HS-27A (cell line): Measurements from ENCODE around the gene CCDC142.
"Not testable (repeated sequence)": the region's sequence is repeated elsewhere in the genome, so short reads cannot be mapped to it uniquely, and the experiment has no call there.

Source experiments
- DNase-seq: peaks from one replicate; pipeline ENCODE4 v3.0.0-alpha.2; 2012; ENCODE audit warnings: low read depth, missing footprints

CCDC142 gene

DNA sequence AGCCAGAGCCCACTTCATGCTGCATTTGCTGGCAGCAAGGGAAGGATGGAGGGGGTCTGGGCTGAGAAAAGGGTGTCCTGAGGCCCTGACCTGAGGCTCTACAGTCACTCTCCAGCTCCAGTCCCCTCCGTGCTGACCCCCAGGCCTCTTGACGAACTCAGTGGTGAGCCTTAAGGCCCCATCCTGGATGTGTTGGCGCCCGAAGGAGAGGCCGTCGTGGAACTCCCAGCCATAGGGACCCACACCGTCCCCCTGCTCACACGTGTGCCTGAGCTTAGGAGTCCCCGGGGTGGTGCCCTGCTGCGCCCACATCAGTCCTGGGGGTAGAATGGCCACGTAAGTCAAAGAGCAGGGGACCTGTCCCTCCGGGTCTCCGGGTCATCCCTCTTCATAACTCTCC lies 18.4 kb downstream of the CCDC142 start:
- no peak for DNase-seq

DNA sequence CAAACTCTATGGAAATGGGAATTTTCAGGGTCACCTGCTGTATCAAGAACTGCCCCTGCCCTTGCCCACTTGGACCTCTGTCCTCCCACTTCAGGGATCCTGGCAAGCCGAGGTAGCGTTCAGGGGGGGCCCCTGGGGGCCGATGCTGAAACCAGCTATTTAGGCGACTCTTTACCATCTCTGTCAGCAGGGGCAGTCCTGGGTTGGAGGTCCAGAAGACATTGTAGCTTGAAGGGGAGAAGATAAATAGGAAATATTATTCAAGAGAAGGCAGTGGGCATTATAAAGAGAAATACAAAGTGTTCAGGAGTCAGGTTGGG lies 20.1 kb downstream of the CCDC142 start:
- DNase-seq: no peak

DNA sequence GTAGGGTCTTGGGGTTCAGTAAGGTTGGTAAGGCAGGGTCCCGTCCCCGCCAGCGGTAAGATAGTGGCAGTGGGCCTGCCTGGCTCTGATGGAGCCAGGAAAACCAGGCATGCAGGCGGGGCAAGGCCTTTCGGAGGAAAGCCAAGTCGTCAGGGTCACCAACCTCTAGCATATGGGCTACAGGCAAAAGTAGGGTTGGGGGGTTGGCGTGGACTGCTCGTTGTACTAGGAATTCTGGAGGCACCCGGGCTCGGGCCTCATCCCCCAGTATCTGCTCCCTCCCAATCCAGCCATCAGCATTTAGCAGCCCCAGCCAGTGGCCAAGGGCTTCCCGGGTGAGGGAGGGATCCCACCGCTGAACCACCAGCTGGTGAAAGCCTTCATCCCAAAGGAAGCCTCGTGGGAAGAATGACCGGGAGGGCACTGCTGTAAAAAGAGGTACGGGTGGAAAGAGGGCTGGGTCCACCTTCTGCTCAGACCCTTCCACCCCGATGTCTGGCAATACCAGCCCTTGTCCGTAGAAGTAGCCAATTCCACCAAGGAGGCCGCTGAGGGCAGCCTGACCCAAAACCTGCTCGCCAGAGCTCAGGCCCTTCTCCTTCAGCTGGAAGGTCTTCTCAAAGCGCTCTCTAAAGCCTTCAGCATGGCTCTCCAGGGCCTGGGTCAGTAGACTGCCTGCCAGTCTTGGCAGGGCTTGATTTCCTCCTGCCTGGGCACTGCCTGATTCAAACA lies 20.6 kb downstream of the CCDC142 start:
- DNase-seq: no peak

DNA sequence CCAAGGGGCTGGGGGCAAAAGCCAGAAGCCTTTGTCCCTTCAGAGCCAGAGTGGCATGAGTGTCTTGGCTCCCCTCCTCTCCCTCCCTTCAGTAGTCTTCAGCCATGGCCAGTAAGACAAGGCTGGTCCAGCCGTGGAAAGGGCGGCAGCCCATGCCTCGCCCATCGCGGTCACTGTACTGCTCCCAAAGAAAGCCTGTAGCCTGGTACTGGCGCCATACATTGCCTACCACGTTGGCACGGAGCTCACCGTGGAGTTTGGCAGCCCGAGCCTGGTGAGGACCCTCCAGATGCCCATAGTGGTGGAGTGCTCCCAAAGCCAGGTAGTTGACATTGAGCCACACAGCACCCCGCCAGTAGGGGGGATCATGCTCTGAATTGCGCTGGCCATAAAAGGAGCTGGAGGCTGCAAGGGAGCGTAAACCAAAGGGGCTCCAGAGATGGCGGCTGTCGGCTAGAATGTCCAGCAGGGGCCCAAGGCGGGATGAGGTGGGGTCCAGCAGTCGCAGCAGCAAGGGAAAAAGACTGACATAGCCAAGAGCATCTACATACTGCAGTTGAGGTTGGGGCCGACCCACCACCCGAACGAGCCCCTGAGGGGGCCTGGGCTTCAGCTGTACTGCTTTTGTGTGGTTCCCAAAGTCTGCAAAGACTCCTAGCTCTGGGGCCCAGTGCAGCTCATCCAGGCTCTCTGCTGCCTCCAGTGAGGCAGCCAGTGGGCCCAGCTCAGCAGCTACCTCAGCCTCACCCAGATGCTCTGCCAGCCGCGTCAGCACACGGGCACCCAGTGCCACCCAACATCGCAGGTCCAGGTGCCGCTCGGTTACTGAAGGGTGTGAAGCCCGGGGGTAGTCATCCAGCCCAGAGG lies 21.4 kb downstream of the CCDC142 start:
- DNase-seq: no peak

DNA sequence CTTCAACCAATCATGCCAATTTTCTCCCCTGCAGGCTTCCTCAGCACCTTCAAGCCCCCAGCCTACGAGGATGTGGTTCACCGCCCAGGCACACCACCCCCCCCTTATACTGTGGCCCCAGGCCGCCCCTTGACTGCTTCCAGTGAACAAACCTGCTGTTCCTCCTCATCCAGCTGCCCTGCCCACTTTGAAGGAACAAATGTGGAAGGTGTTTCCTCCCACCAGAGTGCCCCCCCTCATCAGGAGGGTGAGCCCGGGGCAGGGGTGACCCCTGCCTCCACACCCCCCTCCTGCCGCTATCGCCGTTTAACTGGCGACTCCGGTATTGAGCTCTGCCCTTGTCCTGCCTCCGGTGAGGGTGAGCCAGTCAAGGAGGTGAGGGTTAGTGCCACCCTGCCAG lies 22.6 kb downstream of the CCDC142 start:
- not testable (repeated sequence) for DNase-seq

DNA sequence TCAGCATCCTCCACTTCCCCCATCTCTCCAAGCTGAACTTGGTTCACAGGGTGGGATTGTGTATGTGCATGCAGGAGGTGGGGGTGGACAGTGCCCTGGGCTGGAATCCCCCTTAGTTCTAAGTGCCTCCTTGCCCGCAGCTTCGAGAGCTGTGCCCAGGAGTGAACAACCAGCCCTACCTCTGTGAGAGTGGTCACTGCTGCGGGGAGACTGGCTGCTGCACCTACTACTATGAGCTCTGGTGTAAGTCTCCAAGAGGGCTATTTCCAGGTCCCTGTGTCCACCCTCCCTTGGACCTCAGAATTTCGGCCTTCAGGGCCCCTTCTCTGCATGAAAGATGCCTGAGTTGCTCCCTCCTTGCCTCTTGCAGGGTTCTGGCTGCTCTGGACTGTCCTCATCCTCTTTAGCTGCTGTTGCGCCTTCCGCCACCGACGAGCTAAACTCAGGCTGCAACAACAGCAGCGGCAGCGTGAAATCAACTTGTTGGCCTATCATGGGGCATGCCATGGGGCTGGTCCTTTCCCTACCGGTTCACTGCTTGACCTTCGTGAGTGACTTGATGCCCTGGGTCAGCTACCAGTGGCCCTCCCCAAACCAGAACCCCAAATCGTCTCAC lies 23.2 kb downstream of the CCDC142 start:
- DNase-seq: not testable (repeated sequence)

DNA sequence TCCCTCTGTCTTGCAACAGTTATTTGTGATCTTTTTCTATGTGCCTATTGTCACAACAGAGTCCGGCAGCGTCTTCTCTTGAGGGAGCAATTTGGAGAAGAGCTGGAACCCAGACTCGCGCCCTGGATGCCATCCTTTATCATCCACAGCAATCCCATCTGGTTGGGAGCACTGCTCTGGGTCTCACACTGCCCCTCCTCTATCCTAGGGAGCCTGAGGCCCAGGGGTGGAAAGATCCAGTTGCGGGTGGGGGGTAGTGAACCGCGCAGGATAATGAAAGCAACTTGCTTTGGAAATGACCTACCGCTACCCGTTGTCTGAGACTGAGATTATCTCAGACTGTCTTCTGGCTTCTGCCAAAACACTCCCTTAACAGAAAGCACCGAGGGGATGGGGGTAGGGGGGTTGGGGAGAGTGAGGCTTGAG lies 23.8 kb downstream of the CCDC142 start:
- DNase-seq: no peak

DNA sequence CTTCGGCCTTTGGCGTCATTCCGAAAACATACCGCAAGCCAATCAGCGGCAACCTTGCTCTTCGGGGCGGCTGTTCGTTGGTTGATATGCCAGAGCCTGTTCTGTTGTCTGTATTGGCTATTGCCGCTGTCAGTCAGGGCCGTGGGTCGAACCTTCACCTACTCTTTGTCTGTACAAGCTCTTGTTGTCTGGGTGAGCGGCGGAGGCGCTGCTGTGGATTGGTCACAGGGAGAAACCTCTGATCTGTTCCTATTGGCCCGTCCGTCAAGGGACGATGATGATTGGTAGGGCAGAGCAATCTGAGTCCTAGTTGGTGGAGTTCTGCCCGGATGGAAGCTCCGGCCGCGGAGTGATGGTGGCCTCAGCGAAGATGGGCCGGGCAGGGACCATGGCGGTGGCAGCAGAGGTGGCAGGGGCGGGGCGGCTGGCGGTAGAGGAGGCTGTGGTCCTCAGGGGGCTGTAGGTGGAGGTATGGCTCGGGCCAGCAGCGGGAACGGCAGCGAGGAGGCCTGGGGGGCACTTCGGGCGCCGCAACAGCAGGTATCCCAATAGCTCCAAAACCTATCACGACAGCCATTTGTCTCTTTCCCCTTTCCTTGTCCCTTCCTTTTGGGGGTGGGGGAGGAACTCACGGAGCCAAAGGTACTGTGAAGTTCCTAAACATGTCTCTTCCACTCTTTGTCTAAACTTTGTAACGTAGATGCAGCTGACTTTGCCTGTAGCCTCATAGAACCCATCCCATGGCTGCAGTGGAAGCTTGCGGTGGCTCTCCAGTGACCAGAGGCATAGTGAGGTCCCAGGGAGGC lies 24.5 kb downstream of the CCDC142 start, which contains the start of gene WBP1:
Gene WBP1 (plus strand): TSS at position 307 of the 806 bp plus-strand sequence. CDS start 165 bp downstream, at position 472.
- DNase-seq: peak; percentile 100

DNA sequence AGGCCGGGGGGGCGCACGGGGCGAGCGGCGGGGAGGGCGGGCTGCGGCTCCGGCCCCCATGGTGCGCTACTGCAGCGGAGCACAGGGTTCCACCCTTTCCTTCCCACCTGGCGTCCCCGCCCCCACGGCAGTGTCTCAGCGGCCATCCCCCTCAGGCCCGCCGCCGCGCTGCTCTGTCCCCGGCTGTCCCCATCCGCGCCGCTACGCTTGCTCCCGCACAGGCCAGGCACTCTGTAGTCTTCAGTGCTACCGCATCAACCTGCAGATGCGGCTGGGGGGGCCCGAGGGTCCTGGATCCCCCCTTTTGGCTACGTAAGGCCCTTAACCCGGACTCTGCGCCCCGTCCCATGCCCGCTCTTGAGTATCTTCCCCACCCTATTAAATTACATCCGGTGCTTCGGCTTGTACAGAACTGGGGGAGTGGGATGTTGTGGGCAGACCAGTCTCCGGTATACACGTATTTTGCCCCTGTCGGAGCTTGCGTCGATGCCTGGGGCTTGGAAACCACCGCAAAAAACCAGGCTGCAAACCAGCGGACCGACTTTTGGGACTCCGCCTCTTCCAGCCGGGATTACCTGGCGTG lies 25.2 kb downstream of the CCDC142 start:
- DNase-seq: no peak

DNA sequence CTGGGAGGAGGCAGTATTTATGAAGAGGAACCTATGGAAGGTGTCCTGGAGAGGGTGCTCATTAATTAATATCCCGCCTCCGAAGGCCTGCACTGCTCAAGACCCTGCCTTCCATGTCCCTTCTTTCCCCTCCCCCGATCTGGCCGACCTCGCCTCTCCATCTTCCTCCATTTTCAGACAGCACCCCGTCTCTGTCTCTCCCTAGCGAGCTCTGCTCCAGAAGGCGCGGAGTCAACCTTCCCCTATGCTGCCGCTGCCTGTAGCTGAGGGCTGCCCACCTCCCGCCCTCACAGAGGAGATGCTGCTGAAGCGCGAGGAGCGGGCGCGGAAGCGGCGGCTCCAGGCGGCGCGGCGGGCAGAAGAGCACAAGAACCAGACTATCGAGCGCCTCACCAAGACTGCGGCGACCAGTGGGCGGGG lies 25.7 kb downstream of the CCDC142 start:
- DNase-seq: no peak

DNA sequence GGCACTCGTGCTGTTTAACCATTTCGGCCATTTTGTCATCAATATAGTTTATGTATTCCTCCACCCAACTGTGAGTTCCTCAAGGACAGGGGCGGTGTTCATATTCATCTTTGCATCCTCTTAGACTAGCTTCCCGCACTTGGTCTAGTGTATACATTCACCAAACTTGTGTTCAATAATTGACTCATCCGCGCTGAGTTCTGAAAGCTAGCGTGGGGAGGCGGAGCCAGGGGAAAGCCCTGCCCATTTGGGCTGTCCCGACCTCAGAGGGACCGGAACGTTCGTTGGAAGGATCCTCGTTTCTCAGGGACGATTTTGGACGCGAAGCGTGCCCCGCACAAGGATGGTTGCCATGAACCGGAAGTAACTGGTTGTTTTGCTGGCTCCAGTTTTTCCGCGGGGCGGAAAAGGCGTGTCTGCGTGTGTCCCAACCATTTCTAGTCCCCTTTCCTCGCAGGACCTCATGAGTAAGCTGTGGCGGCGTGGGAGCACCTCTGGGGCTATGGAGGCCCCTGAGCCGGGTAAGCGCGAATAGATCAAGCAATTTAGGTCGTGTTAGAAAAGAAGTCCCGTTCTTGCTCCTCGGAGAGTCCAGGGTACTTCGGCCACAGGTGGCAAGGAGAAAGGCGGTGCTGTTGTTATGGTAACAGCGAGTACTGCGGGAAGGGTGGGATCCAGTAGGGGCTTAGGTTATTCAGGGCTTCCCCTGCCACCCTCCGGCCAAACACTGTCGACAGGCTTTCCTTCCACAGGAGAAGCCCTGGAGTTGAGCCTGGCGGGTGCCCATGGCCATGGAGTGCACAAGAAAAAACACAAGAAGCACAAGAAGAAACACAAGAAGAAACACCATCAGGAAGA lies 27.9 kb downstream of the CCDC142 start, which contains the start of gene INO80B:
Gene INO80B (plus strand): TSS at position 434 of the 858 bp plus-strand sequence. CDS start 30 bp downstream, at position 464.
- DNase-seq: peak; percentile 97

DNA sequence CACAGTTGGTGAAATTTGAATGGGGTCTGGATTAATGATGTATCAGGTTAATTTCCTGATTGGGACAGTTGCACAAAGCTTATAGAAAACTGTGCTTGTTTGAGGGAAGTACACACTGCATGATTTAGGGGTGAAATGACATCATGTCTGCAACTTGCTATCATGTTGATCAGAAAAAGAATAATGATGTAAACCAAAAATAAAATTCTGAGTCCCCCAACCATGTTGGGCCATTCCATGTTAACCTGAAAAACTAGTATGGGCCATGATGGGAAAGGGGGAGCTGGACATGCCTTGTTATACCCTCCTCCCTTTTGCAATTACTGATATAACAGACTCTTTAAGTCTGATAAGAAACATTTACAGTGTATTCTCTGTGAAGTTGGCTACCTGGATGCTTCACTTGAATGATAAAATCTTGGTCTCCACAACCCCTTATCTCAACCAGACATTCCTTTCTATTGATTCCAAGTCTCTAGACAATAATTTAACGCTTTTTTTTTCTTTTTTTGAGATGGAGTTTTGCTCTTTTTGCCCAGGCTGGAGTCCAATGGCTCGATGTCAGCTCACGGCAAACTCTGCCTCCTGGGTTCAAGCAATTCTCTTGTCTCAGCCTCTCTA lies 32.1 kb downstream of the CCDC142 start:
- DNase-seq: no peak

DNA sequence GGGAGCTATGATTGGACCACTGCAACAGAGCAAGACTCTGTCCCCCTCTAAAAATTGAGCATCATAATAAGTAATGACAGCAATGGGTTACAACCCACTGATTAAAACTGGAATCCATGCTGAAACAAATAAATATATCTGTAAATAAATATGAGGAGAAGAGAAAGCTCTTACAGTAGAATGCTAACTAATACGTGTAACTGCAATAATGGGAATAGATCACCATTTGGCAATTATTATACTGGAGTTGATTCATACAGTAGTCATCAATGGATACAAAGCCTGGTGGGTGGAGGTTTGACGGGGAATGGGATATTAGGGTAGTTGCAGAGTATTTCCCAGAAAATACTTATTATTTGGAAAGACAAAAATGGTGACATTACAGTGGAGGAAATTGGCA lies 34.0 kb downstream of the CCDC142 start:
- no peak for DNase-seq

DNA sequence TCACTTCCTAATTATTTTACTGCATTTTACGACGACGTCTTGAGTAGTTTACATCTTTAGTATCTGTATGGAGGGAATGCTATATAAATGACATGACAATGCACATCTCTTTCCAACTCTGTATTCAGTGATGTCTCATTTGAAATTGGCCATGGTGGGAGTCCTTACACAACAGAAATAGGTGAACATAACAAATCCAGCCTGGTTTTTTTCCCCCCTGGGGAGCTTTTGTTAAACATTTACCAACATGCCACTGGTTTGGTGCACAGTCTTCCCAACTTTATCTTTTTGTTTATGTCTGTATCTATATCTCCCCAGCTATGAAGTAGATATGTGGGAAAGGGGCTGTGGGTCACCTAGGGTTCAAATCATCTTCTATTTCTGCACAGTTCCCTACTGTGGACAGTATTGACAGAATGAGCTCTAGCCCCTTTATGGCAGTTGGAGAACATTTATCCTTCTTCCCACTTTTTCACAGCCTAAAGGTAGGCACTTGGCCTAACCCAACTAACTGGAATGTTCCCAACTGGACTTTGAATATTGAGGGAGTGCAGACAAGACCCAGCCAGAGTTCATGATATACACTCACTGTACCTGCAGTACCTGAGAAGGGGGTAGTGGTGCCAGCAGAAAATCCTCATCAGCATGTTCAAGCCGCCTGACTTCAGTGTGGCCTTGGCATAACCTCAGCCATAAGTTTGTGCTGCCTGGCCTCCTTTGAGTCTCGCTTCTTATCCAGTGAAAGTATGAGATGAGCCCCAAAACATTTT lies 35.4 kb downstream of the CCDC142 start:
- no peak for DNase-seq

DNA sequence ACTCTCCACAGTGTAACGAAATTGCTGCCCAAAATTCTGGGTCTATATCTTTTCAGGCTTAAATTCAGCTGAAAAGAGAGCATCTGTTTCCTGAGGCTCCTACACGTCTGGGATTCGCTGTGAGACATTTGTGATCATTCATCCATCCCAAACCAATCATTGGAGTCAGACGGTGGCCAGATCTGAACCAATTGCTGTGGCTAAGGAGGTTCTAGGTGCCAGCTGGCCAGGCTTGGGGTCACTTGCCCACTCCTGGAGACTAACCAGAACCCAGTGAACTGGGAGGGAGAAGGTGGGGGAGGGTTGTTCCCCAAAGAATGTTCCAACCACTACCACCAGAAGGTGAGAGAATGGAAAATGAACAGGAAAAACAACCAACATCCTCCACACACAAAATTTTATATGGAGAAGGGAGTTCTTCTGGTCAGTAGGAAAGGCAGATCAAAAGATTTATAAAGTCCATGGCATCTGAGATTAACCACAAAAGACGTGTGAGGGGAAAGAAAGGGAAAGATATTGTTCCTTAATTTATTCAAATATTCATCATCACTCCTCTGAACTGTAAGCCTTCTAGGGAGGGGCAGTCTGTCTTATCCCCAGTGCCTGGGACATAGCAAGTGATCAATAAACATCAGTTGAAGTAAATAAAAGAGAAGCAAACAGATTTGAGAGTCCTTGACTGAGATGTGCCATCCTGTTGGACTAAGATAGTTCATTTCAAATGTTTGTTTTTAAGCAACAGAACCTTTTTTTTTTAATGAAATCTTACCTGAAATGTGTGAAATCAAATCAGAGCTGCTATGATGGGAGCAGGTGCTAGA lies 38.1 kb downstream of the CCDC142 start:
- DNase-seq: no peak

DNA sequence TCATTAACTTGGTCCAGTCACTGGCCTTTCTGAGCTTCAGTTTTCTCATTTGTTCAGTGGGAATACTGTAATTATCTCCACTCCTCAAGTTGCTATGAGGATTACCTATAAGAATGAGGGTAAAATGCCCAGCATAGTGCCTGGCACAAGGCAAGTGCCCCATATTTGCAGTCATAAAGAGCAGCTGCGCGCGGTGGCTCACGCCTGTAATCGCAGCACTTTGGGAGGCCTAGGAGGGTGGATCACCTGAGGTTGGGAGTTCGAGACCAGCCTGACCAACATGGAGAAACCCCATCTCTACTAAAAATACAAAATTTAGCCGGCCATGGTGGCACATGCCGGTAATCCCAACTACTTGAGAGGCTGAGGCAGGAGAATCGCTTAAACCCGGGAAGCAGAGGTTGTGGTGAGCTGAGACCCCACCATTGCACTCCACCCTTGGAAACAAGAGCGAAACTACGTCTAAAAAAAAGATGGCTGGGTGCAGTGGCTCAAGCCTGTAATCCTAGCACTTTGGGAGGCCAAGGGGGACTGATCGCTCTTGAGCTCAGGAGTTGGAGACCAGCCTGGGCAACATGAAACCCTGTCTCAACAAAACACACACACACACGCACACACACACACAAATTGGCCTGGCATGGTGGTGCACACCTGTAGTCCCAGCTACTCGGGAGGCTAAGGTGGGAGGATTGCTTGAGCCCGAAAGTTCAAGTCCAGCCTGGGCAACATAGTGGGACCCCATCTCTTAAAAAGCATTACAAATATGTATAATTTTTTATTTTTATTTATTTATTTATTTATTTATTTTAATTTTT lies 40.1 kb downstream of the CCDC142 start:
- not testable (repeated sequence) for DNase-seq

DNA sequence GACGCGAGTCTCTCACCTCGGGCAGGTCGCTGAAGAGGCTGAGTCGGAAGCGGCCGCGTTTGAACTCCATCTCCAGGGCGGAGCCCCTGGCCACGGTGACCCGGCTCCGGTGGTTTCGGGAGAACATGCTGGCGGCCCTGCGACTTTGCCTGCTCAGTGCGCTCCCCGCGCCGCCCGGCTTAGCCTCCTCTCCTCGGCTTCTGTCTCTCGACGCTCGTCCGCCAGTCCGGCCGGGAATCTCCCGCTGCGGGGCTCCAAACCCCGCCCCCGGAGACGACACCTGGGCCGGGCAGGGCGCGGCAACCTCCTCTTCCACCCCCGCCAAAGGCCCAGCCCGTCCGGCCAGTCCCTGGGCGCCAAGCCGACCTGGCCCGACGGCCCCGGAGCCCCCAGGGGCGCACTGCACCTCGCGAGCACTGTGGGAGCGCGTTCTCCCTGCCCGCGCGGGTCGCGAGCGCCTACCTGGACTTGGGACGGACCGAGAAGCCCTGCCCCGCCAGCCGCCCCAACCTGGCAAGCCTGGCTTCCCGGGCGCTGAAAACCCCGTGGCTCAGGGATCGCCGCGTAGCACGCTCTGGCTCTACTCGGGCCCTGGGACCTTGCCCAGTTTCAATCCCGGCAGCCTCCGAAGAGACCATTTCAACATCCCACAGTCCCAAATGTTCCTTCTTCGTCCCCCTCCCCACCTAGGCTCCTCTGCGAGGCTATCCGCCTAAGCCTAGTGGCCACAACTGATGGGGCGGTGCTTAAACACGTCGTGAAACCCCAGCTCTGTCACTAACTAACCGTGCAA lies 40.9 kb downstream of the CCDC142 start, which contains the start of gene RTKN:
Gene RTKN (minus strand): TSS at position 248 of the 793 bp plus-strand sequence. CDS start 121 bp downstream, at position 127.
- no peak for DNase-seq
